RCC 7860 (cell line): ENCODE results near the gene ALK.

ENCODE experiments used
- DNase-seq: peaks from one replicate; pipeline ENCODE4 v3.0.0-alpha.2; 2015; ENCODE audit warnings: low spot score
- FAIRE-seq: peaks from 2 replicates; lab custom pipeline; 2012; peaks lifted over from hg19 to GRCh38; lab: Jason Lieb, UNC

The ALK gene

GRCh38 chr2:29799628-29800027 lies 121.8 kb downstream of the ALK start:
- FAIRE-seq = no peak

GRCh38 chr2:29797916-29798315 lies 123.5 kb downstream of the ALK start:
- no peak for FAIRE-seq
- no peak for DNase-seq

More at GRCh38 chr2:29799628-29800027, 121.8 kb downstream of the ALK start:
- DNase-seq = no peak

- no peak for FAIRE-seq
- DNase-seq = no peak
These were observed 124.9 kb downstream of the ALK start for GRCh38 chr2:29796446-29796845.

- DNase-seq (no peak), FAIRE-seq (no peak)
These were observed 131.4 kb downstream of the ALK start for GRCh38 chr2:29789911-29790485.

GRCh38 chr2:29787473-29788465 lies 133.6 kb downstream of the ALK start:
- FAIRE-seq (no peak), DNase-seq (no peak)

GRCh38 chr2:29786361-29786760 lies 135.0 kb downstream of the ALK start:
- DNase-seq = no peak
- FAIRE-seq = no peak

GRCh38 chr2:29783666-29784065 lies 137.7 kb downstream of the ALK start:
- FAIRE-seq (no peak), DNase-seq (no peak)

GRCh38 chr2:29782549-29783458 lies 138.6 kb downstream of the ALK start:
- DNase-seq (no peak), FAIRE-seq (no peak)

GRCh38 chr2:29782087-29782486 lies 139.3 kb downstream of the ALK start:
- FAIRE-seq (no peak), DNase-seq (no peak)

GRCh38 chr2:29780906-29781305 lies 140.5 kb downstream of the ALK start:
- FAIRE-seq (no peak), DNase-seq (no peak)

GRCh38 chr2:29777161-29777560 lies 144.2 kb downstream of the ALK start:
- no peak for DNase-seq
- no peak for FAIRE-seq

- DNase-seq = no peak
- no peak for FAIRE-seq
These were observed 145.0 kb downstream of the ALK start for GRCh38 chr2:29776406-29776805.

GRCh38 chr2:29775937-29776336 lies 145.4 kb downstream of the ALK start:
- DNase-seq (no peak), FAIRE-seq (no peak)

- DNase-seq (no peak), FAIRE-seq (no peak)
These were observed 146.8 kb downstream of the ALK start for GRCh38 chr2:29774624-29775023.

- FAIRE-seq (no peak), DNase-seq (no peak)
These were observed 150.5 kb downstream of the ALK start for GRCh38 chr2:29770846-29771245.

GRCh38 chr2:29769847-29770246 lies 151.5 kb downstream of the ALK start:
- FAIRE-seq = no peak
- no peak for DNase-seq

GRCh38 chr2:29767606-29768335 lies 153.6 kb downstream of the ALK start:
- DNase-seq (no peak), FAIRE-seq (no peak)

GRCh38 chr2:29766191-29766590 lies 155.2 kb downstream of the ALK start:
- DNase-seq (no peak), FAIRE-seq (no peak)

- FAIRE-seq (no peak), DNase-seq (no peak)
These were observed 155.7 kb downstream of the ALK start for GRCh38 chr2:29765721-29766120.

- FAIRE-seq = no peak
- DNase-seq = no peak
These were observed 158.0 kb downstream of the ALK start for GRCh38 chr2:29763371-29763770.
